Muscle of leg (tissue), 11 donors: ENCODE results near the gene SHC2. TPM values are rescaled to one million over a fixed set of nuclear protein-coding genes. Genes with fewer than 3 reads are reported as not detected.
A peak's percentile ranks its signal among the peaks of the same experiment; 100 is the strongest.
"Not testable (repeated sequence)": the region's sequence is repeated elsewhere in the genome, so short reads cannot be mapped to it uniquely, and the experiment has no call there.

Source experiments
- DNase-seq: peaks from one replicate; pipeline ENCODE4 v3.0.0; 2013
- H3K27ac ChIP-seq: one replicate; pipeline ENCODE4 v1.5.1; 2013; ENCODE audit warnings: mild to moderate bottlenecking, low read length, control low read depth
- H3K27me3 ChIP-seq: one replicate; pipeline ENCODE4 v1.6.1; 2013; ENCODE audit warnings: low read length; ENCODE audit not compliant: control insufficient read depth, insufficient read depth
- H3K36me3 ChIP-seq: one replicate; pipeline ENCODE4 v1.6.1; 2013; ENCODE audit warnings: low read length; ENCODE audit not compliant: control insufficient read depth, insufficient read depth
- H3K4me1 ChIP-seq: one replicate; pipeline ENCODE4 v1.6.1; 2013; ENCODE audit warnings: low read length; ENCODE audit not compliant: control insufficient read depth, insufficient read depth
- H3K4me3 ChIP-seq: one replicate; pipeline ENCODE4 v1.5.1; 2013; ENCODE audit warnings: low read length, control low read depth
- H3K9me3 ChIP-seq: replicated peaks from 2 replicates; pipeline ENCODE4 v1.6.1; 2013; ENCODE audit warnings: low read depth, low read length; ENCODE audit not compliant: control insufficient read depth
- WGBS: methylation state at CpG from one replicate; pipeline ENCODE4 v1.1.5; 2013; ENCODE audit warnings: missing lambda C conversion rate; ENCODE audit not compliant: insufficient coverage; 5-methylcytosine and 5-hydroxymethylcytosine counted together
- polyA plus RNA-seq, 8 donors: library from polyadenylated mRNA; unstranded; fragments of 120-200 nt; gene quantifications; one replicate each; pipeline versions ENCODE4 v1.2.1 to v1.2.3, GENCODE V29; 2013; ENCODE audit warnings: inconsistent platforms in 1 of 8, low replicate concordance in 1 of 8; ENCODE audit not compliant: insufficient read length in 8 of 8, insufficient read depth in 1 of 8
- total RNA-seq: library from RNA; stranded (reverse); fragments of 120-200 nt; gene quantifications from one replicate; pipeline ENCODE4 v1.2.4, GENCODE V29; 2013

SHC2 gene
- total and polyA plus RNA-seq, 9 donors = 13.9 to 46.6 (median 31.5) TPM

DNA sequence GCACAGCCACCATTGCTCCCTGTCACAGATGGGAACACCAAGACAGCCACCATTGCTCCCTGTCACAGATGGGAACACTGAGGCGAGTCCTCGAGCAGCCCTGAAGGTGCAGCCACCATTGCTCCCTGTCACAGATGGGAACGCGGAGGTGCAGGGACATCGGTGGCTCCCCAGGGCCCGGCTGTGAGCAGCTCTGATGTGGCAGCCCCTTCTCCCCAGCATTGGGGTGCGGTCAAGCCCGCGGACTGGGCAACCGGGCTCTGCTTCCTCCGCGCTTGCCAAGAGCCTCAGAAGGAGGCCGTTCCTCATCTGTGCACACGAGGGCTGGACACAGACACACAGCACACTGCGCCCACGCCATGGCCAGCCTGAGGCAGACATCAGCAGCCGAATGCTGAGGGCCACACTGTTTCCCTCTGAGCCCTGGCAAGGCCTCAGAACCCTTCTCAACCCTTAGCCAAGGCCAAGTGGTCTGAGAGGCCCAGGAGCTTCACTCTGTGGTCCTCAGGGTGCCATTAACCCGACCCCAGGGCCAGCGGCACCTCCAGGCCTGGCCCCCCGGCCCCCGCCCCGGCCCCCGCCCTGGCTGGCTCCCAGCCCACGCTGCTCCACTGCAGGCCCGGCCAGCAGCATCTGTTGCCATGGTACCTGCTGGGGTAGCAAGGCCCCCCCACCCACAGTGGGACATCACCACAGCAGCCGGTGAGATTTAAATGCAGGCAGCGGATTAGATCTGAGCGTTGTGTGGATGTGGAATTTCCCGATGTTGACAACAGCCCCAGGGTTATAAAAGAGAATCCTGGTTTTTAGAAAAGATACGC, 70.2 kb downstream of the SHC2 start:
- no peak overlapping the region for H3K27ac ChIP-seq
- no peak overlapping the region for H3K4me3 ChIP-seq
- WGBS = 83% methylated on average over 22 of the region's 30 CpGs
- no peaks in the 10 kb centered on the region for H3K9me3 ChIP-seq
- H3K36me3 ChIP-seq = no peaks in the 10 kb centered on the region
- H3K4me1 ChIP-seq = peaks cover 2% of the 10 kb centered on the region
- peaks cover 2% of the 10 kb centered on the region for H3K27me3 ChIP-seq
- no peak for DNase-seq

DNA sequence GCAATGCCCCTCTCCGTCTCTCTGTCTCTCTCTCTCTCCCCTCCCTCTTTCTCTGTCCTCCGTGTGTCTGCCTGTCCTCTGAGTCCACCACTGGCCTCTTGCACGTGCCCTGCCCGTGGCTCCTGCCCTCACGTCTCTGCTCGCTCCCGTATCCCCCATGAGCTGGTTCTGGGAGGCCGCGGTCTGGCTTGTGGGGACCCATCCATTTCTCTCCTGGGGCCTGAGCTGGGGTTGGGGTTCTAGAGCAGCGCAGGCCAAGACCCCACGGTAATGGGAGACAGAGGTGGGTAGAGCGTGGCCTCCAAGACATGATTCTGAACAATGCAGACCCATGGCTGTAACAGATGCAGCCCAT, 70.9 kb downstream of the SHC2 start:
- 67% methylated on average over 9 of the region's 12 CpGs for WGBS
- Histone ChIP-seq H3K36me3 (no peaks in the 10 kb centered on the region), H3K4me1 (peaks cover 2% of the 10 kb centered on the region), H3K9me3 (no peaks in the 10 kb centered on the region), H3K4me3 (no peak overlapping the region), H3K27me3 (peaks cover 2% of the 10 kb centered on the region), H3K27ac (no peak overlapping the region)
- DNase-seq = no peak

DNA sequence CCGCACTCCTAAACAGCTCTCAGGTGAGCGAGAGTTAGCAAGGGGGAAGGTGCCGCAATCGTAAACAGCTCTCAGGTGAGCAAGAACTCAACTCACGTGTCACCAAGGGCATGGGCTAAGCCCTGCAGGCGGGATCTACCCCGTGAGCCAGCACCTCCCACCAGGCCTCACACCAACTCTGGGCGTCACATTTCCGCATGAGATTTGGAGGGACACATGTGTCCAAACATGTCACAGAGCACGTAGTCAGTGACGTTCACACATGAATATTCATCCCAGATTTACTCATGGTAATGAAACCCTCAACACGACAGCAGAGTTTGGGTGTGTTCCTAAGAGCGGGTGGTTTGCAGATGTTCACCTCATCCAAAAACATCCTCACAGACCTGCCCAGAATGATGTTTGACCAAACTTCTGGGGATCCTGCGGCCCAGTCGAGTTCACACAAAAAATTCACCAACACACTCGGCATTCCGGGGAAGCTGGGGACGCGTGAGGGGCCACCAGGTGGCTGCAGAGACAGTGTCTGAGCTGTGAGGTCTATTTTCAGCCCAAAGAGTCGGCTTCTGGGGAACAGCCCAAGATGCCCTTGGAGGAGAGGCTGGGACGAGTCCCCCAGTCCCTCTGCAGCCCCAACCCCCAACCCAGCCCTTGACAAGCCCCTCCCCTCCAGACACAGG, 71.4 kb downstream of the SHC2 start:
- no peaks in the 10 kb centered on the region for H3K36me3 ChIP-seq
- no peak overlapping the region for H3K4me3 ChIP-seq
- H3K27ac ChIP-seq = no peak overlapping the region
- DNase-seq = no peak
- no peaks in the 10 kb centered on the region for H3K9me3 ChIP-seq
- WGBS = 41% methylated on average over 16 of the region's 21 CpGs
- H3K4me1 ChIP-seq = peaks cover 2% of the 10 kb centered on the region
- peaks cover 2% of the 10 kb centered on the region for H3K27me3 ChIP-seq

DNA sequence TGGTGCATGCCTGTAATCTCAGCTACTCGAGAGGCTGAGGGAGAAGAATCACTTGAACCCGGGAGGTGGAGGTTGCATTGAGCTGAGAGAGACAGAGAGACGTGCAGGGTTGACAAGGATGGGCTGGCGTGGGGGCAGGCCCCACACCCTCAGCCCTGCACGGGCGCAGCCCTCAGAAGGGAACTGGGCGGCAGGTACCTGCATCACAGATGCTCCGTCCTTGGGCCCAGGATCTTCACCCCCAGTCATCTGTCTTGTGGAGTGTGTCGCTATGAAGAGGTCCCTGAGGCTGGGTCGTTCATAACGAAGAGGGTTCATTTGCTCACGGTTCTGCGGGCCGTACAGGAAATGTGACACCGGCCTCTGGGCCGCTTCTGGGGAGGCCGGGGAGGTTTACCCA, 72.1 kb downstream of the SHC2 start:
- peaks cover 7% of the 10 kb centered on the region for H3K4me1 ChIP-seq
- no peaks in the 10 kb centered on the region for H3K9me3 ChIP-seq
- peaks cover 3% of the 10 kb centered on the region for H3K27me3 ChIP-seq
- H3K27ac ChIP-seq = no peak overlapping the region
- H3K4me3 ChIP-seq = no peak overlapping the region
- no peaks in the 10 kb centered on the region for H3K36me3 ChIP-seq
- no peak for DNase-seq
- WGBS = 75% methylated on average over 16 of the region's 17 CpGs

DNA sequence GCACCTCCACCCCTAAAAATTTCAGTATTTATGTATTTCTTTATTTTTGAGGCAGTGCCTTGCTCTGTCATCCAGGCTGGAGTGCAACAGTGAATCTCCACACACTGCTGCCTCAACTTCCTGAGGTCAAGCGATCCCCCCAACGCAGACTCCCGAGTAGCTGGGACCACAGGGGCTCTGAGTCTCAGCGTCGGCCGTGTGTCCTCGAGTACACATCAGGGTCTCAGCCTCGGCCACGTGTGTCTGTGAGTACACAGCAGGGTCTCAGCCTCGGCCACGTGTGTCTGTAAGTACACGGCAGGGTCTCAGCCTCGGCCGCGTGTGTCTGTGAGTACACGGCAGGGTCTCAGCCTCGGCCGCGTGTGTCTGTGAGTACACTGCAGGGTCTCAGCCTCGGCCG, 73.1 kb downstream of the SHC2 start:
- no peaks in the 10 kb centered on the region for H3K36me3 ChIP-seq
- H3K9me3 ChIP-seq = no peaks in the 10 kb centered on the region
- DNase-seq = no peak
- no peak overlapping the region for H3K27ac ChIP-seq
- WGBS = 89% methylated on average over 9 of the region's 21 CpGs
- peaks cover 7% of the 10 kb centered on the region for H3K4me1 ChIP-seq
- H3K27me3 ChIP-seq = peaks cover 10% of the 10 kb centered on the region
- no peak overlapping the region for H3K4me3 ChIP-seq

DNA sequence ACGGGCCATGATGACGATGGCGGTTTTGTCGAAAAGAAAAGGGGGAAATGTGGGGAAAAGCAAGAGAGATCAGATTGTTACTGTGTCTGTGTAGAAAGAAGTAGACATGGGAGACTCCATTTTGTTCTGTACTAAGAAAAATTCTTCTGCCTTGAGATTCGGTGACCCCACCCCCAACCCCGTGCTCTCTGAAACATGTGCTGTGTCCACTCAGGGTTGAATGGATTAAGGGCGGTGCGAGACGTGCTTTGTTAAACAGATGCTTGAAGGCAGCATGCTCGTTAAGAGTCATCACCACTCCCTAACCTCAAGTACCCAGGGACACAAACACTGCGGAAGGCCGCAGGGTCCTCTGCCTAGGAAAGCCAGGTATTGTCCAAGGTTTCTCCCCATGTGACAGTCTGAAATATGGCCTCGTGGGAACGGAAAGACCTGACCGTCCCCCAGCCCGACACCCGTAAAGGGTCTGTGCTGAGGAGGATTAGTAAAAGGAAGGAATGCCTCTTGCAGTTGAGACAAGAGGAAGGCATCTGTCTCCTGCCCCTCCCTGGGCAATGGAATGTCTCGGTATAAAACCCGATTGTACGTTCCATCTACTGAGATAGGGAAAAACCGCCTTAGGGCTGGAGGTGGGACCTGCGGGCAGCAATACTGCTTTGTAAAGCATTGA, 74.1 kb downstream of the SHC2 start:
- DNase-seq, H3K36me3 ChIP-seq, H3K4me3 ChIP-seq, H3K27ac ChIP-seq, H3K4me1 ChIP-seq, H3K9me3 ChIP-seq: not testable (repeated sequence)
- H3K27me3 ChIP-seq = peaks cover 10% of the 10 kb centered on the region
- no CpG with 5 or more reads among the region's 22 CpGs for WGBS

DNA sequence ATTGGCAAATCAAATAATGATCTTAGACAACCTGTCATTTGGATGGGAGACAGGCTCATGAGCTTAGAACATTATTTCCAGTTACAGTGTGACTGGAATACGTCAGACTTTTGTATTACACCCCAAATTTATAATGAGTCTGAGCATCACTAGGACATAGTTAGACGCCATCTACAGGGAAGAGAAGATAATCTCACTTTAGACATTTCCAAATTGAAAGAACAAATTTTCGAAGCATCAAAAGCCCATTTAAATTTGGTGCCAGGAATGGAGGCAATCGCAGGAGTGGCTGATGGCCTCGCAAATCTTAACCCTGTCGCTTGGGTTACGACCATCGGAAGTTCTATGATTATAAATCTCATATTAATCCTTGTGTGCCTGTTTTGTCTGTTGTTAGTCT, 74.6 kb downstream of the SHC2 start:
- H3K4me1 ChIP-seq, H3K9me3 ChIP-seq, DNase-seq, H3K27ac ChIP-seq, H3K36me3 ChIP-seq, H3K4me3 ChIP-seq: not testable (repeated sequence)
- peaks cover 10% of the 10 kb centered on the region for H3K27me3 ChIP-seq
- no CpG with 5 or more reads among the region's 8 CpGs for WGBS

DNA sequence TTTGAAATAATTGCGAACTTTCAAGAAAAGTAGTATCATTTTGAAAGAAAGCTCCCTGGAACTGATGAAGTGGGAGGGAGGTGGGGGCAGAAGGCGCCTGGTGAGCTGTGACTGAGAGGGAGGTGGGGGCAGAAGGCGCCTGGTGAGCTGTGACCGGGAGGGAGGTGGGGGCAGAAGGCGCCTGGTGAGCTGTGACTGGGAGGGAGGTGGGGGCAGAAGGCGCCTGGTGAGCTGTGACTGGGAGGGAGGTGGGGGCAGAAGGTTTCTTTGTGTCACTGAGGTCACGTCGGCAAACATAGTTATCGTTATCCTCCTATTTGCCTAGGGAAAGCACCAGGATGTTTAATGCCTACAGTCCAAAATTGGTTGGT, 76.0 kb downstream of the SHC2 start:
- no peaks in the 10 kb centered on the region for H3K36me3 ChIP-seq
- H3K27me3 ChIP-seq = peaks cover 10% of the 10 kb centered on the region
- 95% methylated on average over 4 of the region's 9 CpGs for WGBS

DNA sequence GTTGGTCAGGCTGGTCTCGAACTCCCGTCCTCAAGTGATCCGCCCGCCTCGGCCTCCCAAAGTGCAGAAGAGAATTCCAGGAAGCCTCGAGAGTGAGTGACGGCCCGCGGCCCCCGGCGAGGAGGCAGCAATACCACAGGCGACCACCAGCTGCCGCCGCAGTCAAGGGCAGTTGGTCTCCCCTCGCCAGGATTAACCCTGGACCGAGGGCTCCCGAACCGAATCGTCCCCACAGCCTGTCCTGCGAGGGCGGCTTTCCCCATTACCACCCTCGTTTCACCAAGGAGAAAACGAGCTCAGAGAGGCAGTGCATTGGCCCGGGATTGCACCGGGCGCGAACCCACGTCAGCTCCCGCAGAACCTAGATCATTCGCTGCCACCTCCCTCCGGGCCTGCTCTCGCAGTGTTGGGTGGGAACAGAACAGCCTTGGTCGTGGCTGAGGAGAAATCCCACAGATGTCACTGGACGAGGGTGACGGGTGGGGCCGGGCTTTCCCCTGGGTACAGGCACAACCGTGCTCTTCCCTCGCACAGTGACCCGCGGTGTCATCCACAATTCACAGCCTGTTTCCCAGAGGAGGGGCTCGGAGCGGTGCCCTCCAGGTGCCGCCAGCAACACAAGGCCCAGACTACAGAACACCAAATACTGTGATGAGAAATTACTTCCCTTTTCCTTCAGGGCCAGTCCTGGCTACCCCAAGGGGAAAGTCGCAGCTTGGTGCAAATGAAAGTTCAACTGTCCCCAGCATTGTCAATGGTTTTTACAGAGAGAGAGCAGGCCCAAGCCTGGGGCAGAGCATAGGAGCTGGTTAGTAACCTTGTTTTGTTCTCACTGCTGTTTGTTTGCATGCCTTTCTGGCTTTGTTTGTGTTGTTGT, 76.7 kb downstream of the SHC2 start:
- H3K4me3 ChIP-seq = no peak overlapping the region
- H3K9me3 ChIP-seq = no peaks in the 10 kb centered on the region
- H3K36me3 ChIP-seq = no peaks in the 10 kb centered on the region
- H3K4me1 ChIP-seq = peaks cover 5% of the 10 kb centered on the region
- 23% methylated on average over 37 of the region's 44 CpGs for WGBS
- DNase-seq = peak; percentile 38
- peaks cover 10% of the 10 kb centered on the region for H3K27me3 ChIP-seq
- no peak overlapping the region for H3K27ac ChIP-seq

More for the DNA sequence above, 76.0 kb downstream of the SHC2 start:
- H3K9me3 ChIP-seq = no peaks in the 10 kb centered on the region
- peaks cover 5% of the 10 kb centered on the region for H3K4me1 ChIP-seq
- no peak for DNase-seq
- H3K4me3 ChIP-seq = no peak overlapping the region
- no peak overlapping the region for H3K27ac ChIP-seq
